Measurements from ENCODE around the gene BLNK.

BLNK gene

GRCh38 chr10:96261132-96261531 is 10.2 kb downstream of the BLNK start:
- H3K36me3 ChIP-seq (ENCODE audit: insufficient read depth, low read length): no peaks in the 10 kb centered on the region
- no peaks in the 10 kb centered on the region for H3K9me3 ChIP-seq (ENCODE audit: insufficient read depth, low read depth, low read length)
- peaks cover 1% of the 10 kb centered on the region; the same call in 1 of the 2 replicates for H3K4me1 ChIP-seq (ENCODE audit: insufficient read depth, low read length)
- no peak overlapping the region for H3K4me3 ChIP-seq (ENCODE audit: low read length)
- 95% methylated on average over 1 of the region's 2 CpGs for WGBS
- no peak overlapping the region for H3K27ac ChIP-seq (ENCODE audit: low read depth, low read length)
- no peaks in the 10 kb centered on the region for H3K27me3 ChIP-seq (ENCODE audit: insufficient read depth, low read length)
- no peak overlapping the region for H3K9ac ChIP-seq (ENCODE audit: low read depth, low read length)

GRCh38 chr10:96260014-96260413 is 11.4 kb downstream of the BLNK start:
- H3K27ac ChIP-seq (ENCODE audit: low read depth, low read length): no peak overlapping the region
- H3K9me3 ChIP-seq (ENCODE audit: insufficient read depth, low read depth, low read length): no peaks in the 10 kb centered on the region
- no peak overlapping the region for H3K4me3 ChIP-seq (ENCODE audit: low read length)
- H3K36me3 ChIP-seq (ENCODE audit: insufficient read depth, low read length): no peaks in the 10 kb centered on the region
- no peak overlapping the region for H3K9ac ChIP-seq (ENCODE audit: low read depth, low read length)
- H3K4me1 ChIP-seq (ENCODE audit: insufficient read depth, low read length): peaks cover 12% of the 10 kb centered on the region; the same call in 1 of the 2 replicates
- 91% methylated on average over 3 of the region's 3 CpGs for WGBS
- no peaks in the 10 kb centered on the region for H3K27me3 ChIP-seq (ENCODE audit: insufficient read depth, low read length)

GRCh38 chr10:96259150-96259549 is 12.2 kb downstream of the BLNK start:
- H3K9ac ChIP-seq (ENCODE audit: low read depth, low read length): no peak overlapping the region
- 93% methylated on average over 6 of the region's 6 CpGs for WGBS
- no peak overlapping the region for H3K4me3 ChIP-seq (ENCODE audit: low read length)
- no peaks in the 10 kb centered on the region for H3K9me3 ChIP-seq (ENCODE audit: insufficient read depth, low read depth, low read length)
- no peaks in the 10 kb centered on the region for H3K36me3 ChIP-seq (ENCODE audit: insufficient read depth, low read length)
- H3K4me1 ChIP-seq (ENCODE audit: insufficient read depth, low read length): peaks cover 12% of the 10 kb centered on the region; the same call in 1 of the 2 replicates
- H3K27me3 ChIP-seq (ENCODE audit: insufficient read depth, low read length): no peaks in the 10 kb centered on the region
- H3K27ac ChIP-seq (ENCODE audit: low read depth, low read length): no peak overlapping the region

GRCh38 chr10:96257944-96258343 is 13.4 kb downstream of the BLNK start:
- H3K36me3 ChIP-seq (ENCODE audit: insufficient read depth, low read length): no peaks in the 10 kb centered on the region
- no peaks in the 10 kb centered on the region for H3K9me3 ChIP-seq (ENCODE audit: insufficient read depth, low read depth, low read length)
- WGBS: 84% methylated on average over 4 of the region's 4 CpGs
- H3K27me3 ChIP-seq (ENCODE audit: insufficient read depth, low read length): no peaks in the 10 kb centered on the region
- no peak overlapping the region for H3K9ac ChIP-seq (ENCODE audit: low read depth, low read length)
- no peak overlapping the region for H3K4me3 ChIP-seq (ENCODE audit: low read length)
- no peak overlapping the region for H3K27ac ChIP-seq (ENCODE audit: low read depth, low read length)
- H3K4me1 ChIP-seq (ENCODE audit: insufficient read depth, low read length): peaks cover 12% of the 10 kb centered on the region; the same call in 1 of the 2 replicates

- Histone ChIP-seq H3K4me1 (ENCODE audit: insufficient read depth, low read length) (peaks cover 12% of the 10 kb centered on the region; the same call in 1 of the 2 replicates), H3K9me3 (ENCODE audit: insufficient read depth, low read depth, low read length) (no peaks in the 10 kb centered on the region), H3K4me3 (ENCODE audit: low read length) (no peak overlapping the region), H3K36me3 (ENCODE audit: insufficient read depth, low read length) (no peaks in the 10 kb centered on the region), H3K9ac (ENCODE audit: low read depth, low read length) (no peak overlapping the region), H3K27me3 (ENCODE audit: insufficient read depth, low read length) (no peaks in the 10 kb centered on the region), H3K27ac (ENCODE audit: low read depth, low read length) (peak overlapping the region; percentile 6; the same call in 1 of the 2 replicates)
- WGBS: 59% methylated on average over 6 of the region's 6 CpGs
These were observed 15.6 kb downstream of the BLNK start for GRCh38 chr10:96255549-96256333.

- Histone ChIP-seq H3K36me3 (ENCODE audit: insufficient read depth, low read length) (no peaks in the 10 kb centered on the region), H3K27me3 (ENCODE audit: insufficient read depth, low read length) (no peaks in the 10 kb centered on the region), H3K9me3 (ENCODE audit: insufficient read depth, low read depth, low read length) (no peaks in the 10 kb centered on the region), H3K27ac (ENCODE audit: low read depth, low read length) (no peak overlapping the region), H3K9ac (ENCODE audit: low read depth, low read length) (no peak overlapping the region), H3K4me3 (ENCODE audit: low read length) (no peak overlapping the region), H3K4me1 (ENCODE audit: insufficient read depth, low read length) (peaks cover 12% of the 10 kb centered on the region; the same call in 1 of the 2 replicates)
- WGBS: 85% methylated on average over 5 of the region's 5 CpGs
These were observed 16.4 kb downstream of the BLNK start for GRCh38 chr10:96254976-96255375.

GRCh38 chr10:96252730-96253129 is 18.6 kb downstream of the BLNK start:
- no peak overlapping the region for H3K4me3 ChIP-seq (ENCODE audit: low read length)
- WGBS: 90% methylated on average over 5 of the region's 5 CpGs
- H3K4me1 ChIP-seq (ENCODE audit: insufficient read depth, low read length): peaks cover 18% of the 10 kb centered on the region; the same call in 1 of the 2 replicates
- no peak overlapping the region for H3K9ac ChIP-seq (ENCODE audit: low read depth, low read length)
- no peak overlapping the region for H3K27ac ChIP-seq (ENCODE audit: low read depth, low read length)
- H3K9me3 ChIP-seq (ENCODE audit: insufficient read depth, low read depth, low read length): no peaks in the 10 kb centered on the region
- H3K36me3 ChIP-seq (ENCODE audit: insufficient read depth, low read length): no peaks in the 10 kb centered on the region
- H3K27me3 ChIP-seq (ENCODE audit: insufficient read depth, low read length): no peaks in the 10 kb centered on the region

- 84% methylated on average over 1 of the region's 1 CpG for WGBS
- H3K36me3 ChIP-seq (ENCODE audit: insufficient read depth, low read length): no peaks in the 10 kb centered on the region
- H3K9ac ChIP-seq (ENCODE audit: low read depth, low read length): no peak overlapping the region
- H3K9me3 ChIP-seq (ENCODE audit: insufficient read depth, low read depth, low read length): no peaks in the 10 kb centered on the region
- peaks cover 9% of the 10 kb centered on the region; the same call in 1 of the 2 replicates for H3K4me1 ChIP-seq (ENCODE audit: insufficient read depth, low read length)
- H3K27ac ChIP-seq (ENCODE audit: low read depth, low read length): no peak overlapping the region
- H3K4me3 ChIP-seq (ENCODE audit: low read length): no peak overlapping the region
- H3K27me3 ChIP-seq (ENCODE audit: insufficient read depth, low read length): no peaks in the 10 kb centered on the region
These were observed 21.0 kb downstream of the BLNK start for GRCh38 chr10:96250349-96250748.

- H3K9ac ChIP-seq (ENCODE audit: low read depth, low read length): no peak overlapping the region
- no peaks in the 10 kb centered on the region for H3K27me3 ChIP-seq (ENCODE audit: insufficient read depth, low read length)
- no peaks in the 10 kb centered on the region for H3K36me3 ChIP-seq (ENCODE audit: insufficient read depth, low read length)
- no peaks in the 10 kb centered on the region for H3K9me3 ChIP-seq (ENCODE audit: insufficient read depth, low read depth, low read length)
- no peak overlapping the region for H3K4me3 ChIP-seq (ENCODE audit: low read length)
- 0 out of 2 replicates have a peak, but pooled peaks cover 5% of the 10 kb centered on the region for H3K4me1 ChIP-seq (ENCODE audit: insufficient read depth, low read length)
- WGBS: 86% methylated on average over 5 of the region's 5 CpGs
- no peak overlapping the region for H3K27ac ChIP-seq (ENCODE audit: low read depth, low read length)
These were observed 22.1 kb downstream of the BLNK start for GRCh38 chr10:96249264-96249663.

- Histone ChIP-seq H3K27ac (ENCODE audit: low read depth, low read length) (no peak overlapping the region), H3K9me3 (ENCODE audit: insufficient read depth, low read depth, low read length) (no peaks in the 10 kb centered on the region), H3K9ac (ENCODE audit: low read depth, low read length) (no peak overlapping the region), H3K4me1 (ENCODE audit: insufficient read depth, low read length) (0 out of 2 replicates have a peak, but pooled peaks cover 5% of the 10 kb centered on the region), H3K36me3 (ENCODE audit: insufficient read depth, low read length) (no peaks in the 10 kb centered on the region), H3K4me3 (ENCODE audit: low read length) (no peak overlapping the region), H3K27me3 (ENCODE audit: insufficient read depth, low read length) (no peaks in the 10 kb centered on the region)
- 92% methylated on average over 7 of the region's 7 CpGs for WGBS
These were observed 27.0 kb downstream of the BLNK start for GRCh38 chr10:96244354-96244753.

- Histone ChIP-seq H3K9me3 (ENCODE audit: insufficient read depth, low read depth, low read length) (no peaks in the 10 kb centered on the region), H3K36me3 (ENCODE audit: insufficient read depth, low read length) (no peaks in the 10 kb centered on the region), H3K4me1 (ENCODE audit: insufficient read depth, low read length) (no peaks in the 10 kb centered on the region), H3K27ac (ENCODE audit: low read depth, low read length) (no peak overlapping the region), H3K9ac (ENCODE audit: low read depth, low read length) (no peak overlapping the region), H3K27me3 (ENCODE audit: insufficient read depth, low read length) (no peaks in the 10 kb centered on the region), H3K4me3 (ENCODE audit: low read length) (no peak overlapping the region)
- WGBS: 96% methylated on average over 4 of the region's 4 CpGs
These were observed 28.1 kb downstream of the BLNK start for GRCh38 chr10:96243296-96243695.
